Liver (tissue), 9 donors: ENCODE data around the gene PLXND1. TPM values are rescaled to one million over a fixed set of nuclear protein-coding genes. Genes with fewer than 3 reads are reported as not detected.

Source experiments
- DNase-seq: peaks from one replicate; pipeline ENCODE4 v3.0.0-alpha.2; 2017; ENCODE audit warnings: low spot score
- H3K27ac ChIP-seq, 2 donors: one replicate each; pipeline ENCODE4 v1.7.0; 2013; ENCODE audit warnings: inconsistent platforms in 2 of 2, low read length in 2 of 2, control low read depth in 1 of 2, low read depth in 1 of 2, mild to moderate bottlenecking in 1 of 2
- H3K27me3 ChIP-seq, 4 donors: one replicate each; pipeline versions ENCODE4 v1.6.1 to v1.7.0; 2013; ENCODE audit warnings: low read length in 3 of 4, inconsistent platforms in 1 of 4, mild to moderate bottlenecking in 1 of 4, moderate library complexity in 1 of 4; ENCODE audit not compliant: control insufficient read depth in 4 of 4, insufficient read depth in 4 of 4
- H3K36me3 ChIP-seq, 4 donors: one replicate each; pipeline versions ENCODE4 v1.6.1 to v1.7.0; 2013; ENCODE audit warnings: low read length in 3 of 4, mild to moderate bottlenecking in 3 of 4, low read depth in 1 of 4, moderate library complexity in 1 of 4; ENCODE audit not compliant: control insufficient read depth in 4 of 4, insufficient read depth in 3 of 4
- H3K4me1 ChIP-seq, 4 donors: one replicate each; pipeline versions ENCODE4 v1.6.1 to v1.7.0; 2013; ENCODE audit warnings: low read length in 3 of 4, mild to moderate bottlenecking in 3 of 4, moderate library complexity in 1 of 4; ENCODE audit not compliant: control insufficient read depth in 4 of 4, insufficient read depth in 4 of 4
- H3K4me3 ChIP-seq, 3 donors: one replicate each; pipeline versions ENCODE4 v1.6.1 to v1.7.0; 2013; ENCODE audit warnings: low read length in 3 of 3, control low read depth in 1 of 3, low read depth in 1 of 3, mild to moderate bottlenecking in 1 of 3
- H3K9ac ChIP-seq, 2 donors: one replicate each; pipeline ENCODE4 v1.7.0; 2013; ENCODE audit warnings: low read length in 2 of 2, mild to moderate bottlenecking in 2 of 2, moderate library complexity in 2 of 2, control low read depth in 1 of 2, low read depth in 1 of 2
- H3K9me3 ChIP-seq, 4 donors: one replicate each; pipeline versions ENCODE4 v1.6.1 to v1.7.0; 2013; ENCODE audit warnings: low read length in 3 of 4; ENCODE audit not compliant: control insufficient read depth in 4 of 4
- EGR1 ChIP-seq, 2 donors: IDR thresholded peaks; 2 replicates each; pipeline ENCODE4 v1.6.1; 2016 to 2018; ENCODE audit warnings: antibody characterized with exemption in 2 of 2, low read depth in 2 of 2
- FOXA1 ChIP-seq: IDR thresholded peaks from 2 replicates; pipeline ENCODE4 v1.6.1; 2016; ENCODE audit warnings: antibody characterized with exemption
- FOXA2 ChIP-seq: IDR thresholded peaks from 2 replicates; pipeline ENCODE4 v1.6.1; 2016; ENCODE audit warnings: antibody characterized with exemption
- GABPA ChIP-seq, 2 donors: IDR thresholded peaks in 1 of 2; conservative IDR thresholded peaks in 1 of 2; 2 replicates each; pipeline ENCODE4 v1.6.1; 2016; ENCODE audit warnings: antibody characterized with exemption in 2 of 2, mild to moderate bottlenecking in 1 of 2, moderate library complexity in 1 of 2
- HNF4A ChIP-seq, 2 donors: conservative IDR thresholded peaks; 2 replicates each; pipeline ENCODE4 v1.6.1; 2016; ENCODE audit warnings: antibody characterized with exemption in 2 of 2, mild to moderate bottlenecking in 2 of 2
- HNF4G ChIP-seq: IDR thresholded peaks from 2 replicates; pipeline ENCODE4 v1.6.1; 2016; ENCODE audit warnings: antibody characterized with exemption
- JUND ChIP-seq, 2 donors: IDR thresholded peaks; 2 replicates each; pipeline ENCODE4 v1.6.1; 2016; ENCODE audit warnings: antibody characterized with exemption in 2 of 2
- NR2F2 ChIP-seq: IDR thresholded peaks from 2 replicates; pipeline ENCODE4 v1.6.1; 2016; ENCODE audit warnings: antibody characterized with exemption
- RAD21 ChIP-seq, 2 donors: IDR thresholded peaks; 2 replicates each; pipeline ENCODE4 v1.6.1; 2016; ENCODE audit warnings: antibody characterized with exemption in 2 of 2, mild to moderate bottlenecking in 2 of 2
- RXRA ChIP-seq, 2 donors: IDR thresholded peaks; 2 replicates each; pipeline ENCODE4 v1.6.1; 2017 to 2018; ENCODE audit warnings: antibody characterized with exemption in 2 of 2, mild to moderate bottlenecking in 1 of 2
- SP1 ChIP-seq: IDR thresholded peaks from 2 replicates; pipeline ENCODE4 v1.6.1; 2018; ENCODE audit warnings: antibody characterized with exemption, mild to moderate bottlenecking
- TAF1 ChIP-seq: conservative IDR thresholded peaks from 2 replicates; pipeline ENCODE4 v1.6.1; 2016; ENCODE audit warnings: antibody characterized with exemption, mild to moderate bottlenecking
- YY1 ChIP-seq: IDR thresholded peaks from 2 replicates; pipeline ENCODE4 v1.6.1; 2016; ENCODE audit warnings: antibody characterized with exemption, mild to moderate bottlenecking
- WGBS: extraction: QIAGEN DNeasy Blood & Tissue Kit; methylation state at CpG from one replicate; pipeline ENCODE4 v1.1.7; 2013; 5-methylcytosine and 5-hydroxymethylcytosine counted together
- polyA plus RNA-seq, 2 donors: library from polyadenylated mRNA; stranded (reverse) in 1 of 2; unstranded in 1 of 2; fragments of 200-250 nt in 1 of 2; fragments of >200 nt in 1 of 2; fragmentation: Nextera tagmentation in 1 of 2; extraction: Ambion mirVana in 1 of 2; gene quantifications; one replicate each; pipeline versions ENCODE4 v1.2.1 to v1.2.3, GENCODE V29; 2013 to 2015
- total RNA-seq, 2 donors: library from RNA; depleted of rRNA; stranded (reverse); fragments of >200 nt; gene quantifications; one replicate each; pipeline ENCODE4 v1.2.3, GENCODE V29; 2014
- TF ChIP-seq, protein P1 (sequence below): IDR thresholded peaks from 2 replicates; pipeline ENCODE4 v1.6.1; 2016; ENCODE audit warnings: antibody characterized with exemption
- TF ChIP-seq, protein P2 (sequence below): IDR thresholded peaks from 2 replicates; pipeline ENCODE4 v1.6.1; 2016; ENCODE audit warnings: antibody characterized with exemption
- TF ChIP-seq, protein P3 (sequence below): IDR thresholded peaks from 2 replicates; pipeline ENCODE4 v1.6.1; 2016; ENCODE audit warnings: antibody characterized with exemption
- TF ChIP-seq, protein P4 (sequence below): IDR thresholded peaks from 2 replicates; pipeline ENCODE4 v1.6.1; 2016; ENCODE audit warnings: antibody characterized with exemption, mild to moderate bottlenecking
- TF ChIP-seq, protein P5 (sequence below): fragments of 150-350 bp; IDR thresholded peaks from 2 replicates; pipeline ENCODE4 v1.5.1; 2017; ENCODE audit warnings: improper control_type of control experiment, low read depth, low read length; ENCODE audit not compliant: missing input control
- donor health status: healthy.
- donor health status: healthy.
- donor health status: healthy.
- donor health status: healthy.
- donor health status: healthy.

PLXND1 gene
- total and polyA plus RNA-seq, 4 donors = 10.4 to 50.2 (median 32.8) TPM

DNA sequence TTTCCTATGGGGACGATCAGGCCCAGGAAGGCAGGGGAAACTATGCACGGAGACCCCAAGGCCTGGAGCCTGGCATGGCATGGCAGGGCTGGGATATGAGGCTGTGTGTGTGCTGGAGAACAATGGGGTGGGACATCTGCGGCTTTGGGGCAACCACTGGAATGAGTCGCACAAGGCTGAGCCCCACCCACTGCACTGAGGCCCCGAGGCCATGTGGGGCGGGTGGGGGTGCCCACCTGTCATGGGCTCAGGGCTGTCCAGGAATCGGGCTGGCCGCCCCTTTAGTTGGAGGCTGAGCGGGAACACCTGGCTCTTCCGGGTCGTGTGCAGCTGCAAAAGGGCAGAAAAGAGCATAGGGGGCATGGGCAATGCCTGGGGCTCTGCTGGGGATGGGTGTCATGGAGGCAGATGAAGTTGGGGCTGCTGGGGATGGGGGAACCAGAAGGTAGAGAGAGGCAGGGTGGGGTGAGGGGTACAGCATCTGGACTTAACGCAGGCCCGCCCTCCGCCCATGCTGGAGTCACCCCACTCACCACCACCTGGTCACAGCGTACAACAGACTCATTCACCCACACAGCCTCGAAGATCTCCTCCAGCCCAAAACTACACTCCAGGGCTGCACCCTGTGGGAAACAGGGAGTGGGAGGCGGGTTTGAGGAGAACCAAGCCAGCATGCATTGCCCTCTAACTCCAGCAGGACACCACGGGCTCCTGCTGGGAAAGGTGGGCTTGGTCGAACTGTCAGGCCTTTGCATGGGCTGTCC, 31.1 kb downstream of the PLXND1 start:
- no peaks in the 10 kb centered on the region for H3K9me3 ChIP-seq
- H3K27me3 ChIP-seq = no peaks in the 10 kb centered on the region
- no peak overlapping the region for H3K9ac ChIP-seq
- no peak for DNase-seq
- H3K27ac ChIP-seq = no peak overlapping the region
- no peak overlapping the region for H3K4me3 ChIP-seq
- H3K36me3 ChIP-seq = no peaks in the 10 kb centered on the region
- H3K4me1 ChIP-seq = peaks cover 4 to 20% (median 12%) of the 10 kb centered on the region in 4 donors
- TF ChIP-seq, protein P1, sequence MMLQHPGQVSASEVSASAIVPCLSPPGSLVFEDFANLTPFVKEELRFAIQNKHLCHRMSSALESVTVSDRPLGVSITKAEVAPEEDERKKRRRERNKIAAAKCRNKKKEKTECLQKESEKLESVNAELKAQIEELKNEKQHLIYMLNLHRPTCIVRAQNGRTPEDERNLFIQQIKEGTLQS = no peak
- TF ChIP-seq EGR1 (IDR thresholded peaks at IDR 0.05; ENCODE audit: low read depth in 2 of 2) (no peak), NR2F2 (no peak), TAF1 (no peak), JUND (IDR thresholded peaks at IDR 0.05) (no peak), SP1 (no peak), GABPA (IDR thresholded peaks at IDR 0.05 in 1 of 2, conservative IDR thresholded peaks at IDR 0.05 in 1 of 2) (no peak), RXRA (IDR thresholded peaks at IDR 0.05) (no peak), HNF4A (conservative IDR thresholded peaks at IDR 0.05) (no peak), YY1 (no peak), RAD21 (IDR thresholded peaks at IDR 0.05) (no peak), FOXA2 (no peak), FOXA1 (no peak), HNF4G (no peak)
- TF ChIP-seq, protein P2, sequence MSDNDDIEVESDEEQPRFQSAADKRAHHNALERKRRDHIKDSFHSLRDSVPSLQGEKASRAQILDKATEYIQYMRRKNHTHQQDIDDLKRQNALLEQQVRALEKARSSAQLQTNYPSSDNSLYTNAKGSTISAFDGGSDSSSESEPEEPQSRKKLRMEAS = no peak
- TF ChIP-seq, protein P3, sequence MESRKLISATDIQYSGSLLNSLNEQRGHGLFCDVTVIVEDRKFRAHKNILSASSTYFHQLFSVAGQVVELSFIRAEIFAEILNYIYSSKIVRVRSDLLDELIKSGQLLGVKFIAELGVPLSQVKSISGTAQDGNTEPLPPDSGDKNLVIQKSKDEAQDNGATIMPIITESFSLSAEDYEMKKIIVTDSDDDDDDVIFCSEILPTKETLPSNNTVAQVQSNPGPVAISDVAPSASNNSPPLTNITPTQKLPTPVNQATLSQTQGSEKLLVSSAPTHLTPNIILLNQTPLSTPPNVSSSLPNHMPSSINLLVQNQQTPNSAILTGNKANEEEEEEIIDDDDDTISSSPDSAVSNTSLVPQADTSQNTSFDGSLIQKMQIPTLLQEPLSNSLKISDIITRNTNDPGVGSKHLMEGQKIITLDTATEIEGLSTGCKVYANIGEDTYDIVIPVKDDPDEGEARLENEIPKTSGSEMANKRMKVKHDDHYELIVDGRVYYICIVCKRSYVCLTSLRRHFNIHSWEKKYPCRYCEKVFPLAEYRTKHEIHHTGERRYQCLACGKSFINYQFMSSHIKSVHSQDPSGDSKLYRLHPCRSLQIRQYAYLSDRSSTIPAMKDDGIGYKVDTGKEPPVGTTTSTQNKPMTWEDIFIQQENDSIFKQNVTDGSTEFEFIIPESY = no peak
- TF ChIP-seq, protein P4, sequence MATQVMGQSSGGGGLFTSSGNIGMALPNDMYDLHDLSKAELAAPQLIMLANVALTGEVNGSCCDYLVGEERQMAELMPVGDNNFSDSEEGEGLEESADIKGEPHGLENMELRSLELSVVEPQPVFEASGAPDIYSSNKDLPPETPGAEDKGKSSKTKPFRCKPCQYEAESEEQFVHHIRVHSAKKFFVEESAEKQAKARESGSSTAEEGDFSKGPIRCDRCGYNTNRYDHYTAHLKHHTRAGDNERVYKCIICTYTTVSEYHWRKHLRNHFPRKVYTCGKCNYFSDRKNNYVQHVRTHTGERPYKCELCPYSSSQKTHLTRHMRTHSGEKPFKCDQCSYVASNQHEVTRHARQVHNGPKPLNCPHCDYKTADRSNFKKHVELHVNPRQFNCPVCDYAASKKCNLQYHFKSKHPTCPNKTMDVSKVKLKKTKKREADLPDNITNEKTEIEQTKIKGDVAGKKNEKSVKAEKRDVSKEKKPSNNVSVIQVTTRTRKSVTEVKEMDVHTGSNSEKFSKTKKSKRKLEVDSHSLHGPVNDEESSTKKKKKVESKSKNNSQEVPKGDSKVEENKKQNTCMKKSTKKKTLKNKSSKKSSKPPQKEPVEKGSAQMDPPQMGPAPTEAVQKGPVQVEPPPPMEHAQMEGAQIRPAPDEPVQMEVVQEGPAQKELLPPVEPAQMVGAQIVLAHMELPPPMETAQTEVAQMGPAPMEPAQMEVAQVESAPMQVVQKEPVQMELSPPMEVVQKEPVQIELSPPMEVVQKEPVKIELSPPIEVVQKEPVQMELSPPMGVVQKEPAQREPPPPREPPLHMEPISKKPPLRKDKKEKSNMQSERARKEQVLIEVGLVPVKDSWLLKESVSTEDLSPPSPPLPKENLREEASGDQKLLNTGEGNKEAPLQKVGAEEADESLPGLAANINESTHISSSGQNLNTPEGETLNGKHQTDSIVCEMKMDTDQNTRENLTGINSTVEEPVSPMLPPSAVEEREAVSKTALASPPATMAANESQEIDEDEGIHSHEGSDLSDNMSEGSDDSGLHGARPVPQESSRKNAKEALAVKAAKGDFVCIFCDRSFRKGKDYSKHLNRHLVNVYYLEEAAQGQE = no peak
- WGBS = 90% methylated on average over 19 of the region's 19 CpGs

DNA sequence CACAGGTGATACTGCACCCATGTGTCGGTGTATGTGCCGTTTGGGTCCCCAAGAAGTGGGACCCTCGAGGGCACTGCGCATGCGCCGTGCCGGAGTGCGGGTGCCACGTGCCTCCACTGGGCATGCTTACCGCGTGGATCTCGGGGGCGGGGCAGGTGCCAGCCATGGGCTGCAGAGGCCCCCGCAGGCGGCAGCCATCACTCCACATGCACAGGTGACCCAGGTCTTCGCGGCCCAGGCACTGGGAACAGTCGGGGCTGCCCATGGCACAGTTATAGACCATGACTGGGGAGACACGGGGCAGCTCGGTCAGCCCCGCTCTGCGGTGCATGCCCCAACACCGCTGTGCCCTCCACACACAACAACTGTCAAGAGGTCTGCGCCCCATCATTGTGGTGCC, 32.3 kb downstream of the PLXND1 start:
- no peak overlapping the region for H3K27ac ChIP-seq
- TF ChIP-seq, protein P5, sequence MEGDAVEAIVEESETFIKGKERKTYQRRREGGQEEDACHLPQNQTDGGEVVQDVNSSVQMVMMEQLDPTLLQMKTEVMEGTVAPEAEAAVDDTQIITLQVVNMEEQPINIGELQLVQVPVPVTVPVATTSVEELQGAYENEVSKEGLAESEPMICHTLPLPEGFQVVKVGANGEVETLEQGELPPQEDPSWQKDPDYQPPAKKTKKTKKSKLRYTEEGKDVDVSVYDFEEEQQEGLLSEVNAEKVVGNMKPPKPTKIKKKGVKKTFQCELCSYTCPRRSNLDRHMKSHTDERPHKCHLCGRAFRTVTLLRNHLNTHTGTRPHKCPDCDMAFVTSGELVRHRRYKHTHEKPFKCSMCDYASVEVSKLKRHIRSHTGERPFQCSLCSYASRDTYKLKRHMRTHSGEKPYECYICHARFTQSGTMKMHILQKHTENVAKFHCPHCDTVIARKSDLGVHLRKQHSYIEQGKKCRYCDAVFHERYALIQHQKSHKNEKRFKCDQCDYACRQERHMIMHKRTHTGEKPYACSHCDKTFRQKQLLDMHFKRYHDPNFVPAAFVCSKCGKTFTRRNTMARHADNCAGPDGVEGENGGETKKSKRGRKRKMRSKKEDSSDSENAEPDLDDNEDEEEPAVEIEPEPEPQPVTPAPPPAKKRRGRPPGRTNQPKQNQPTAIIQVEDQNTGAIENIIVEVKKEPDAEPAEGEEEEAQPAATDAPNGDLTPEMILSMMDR = no peak
- TF ChIP-seq, protein P3 = no peak
- no peak for TF ChIP-seq FOXA1
- TF ChIP-seq, protein P4 = no peak
- TF ChIP-seq, protein P1 = no peak
- no peak for TF ChIP-seq SP1

More for the DNA sequence above, 32.3 kb downstream of the PLXND1 start:
- no peaks in the 10 kb centered on the region for H3K36me3 ChIP-seq
- no peaks in the 10 kb centered on the region for H3K9me3 ChIP-seq
- peaks cover 4 to 20% (median 12%) of the 10 kb centered on the region in 4 donors for H3K4me1 ChIP-seq
- DNase-seq = no peak
- H3K27me3 ChIP-seq = no peaks in the 10 kb centered on the region
- H3K4me3 ChIP-seq = no peak overlapping the region
- H3K9ac ChIP-seq = no peak overlapping the region
- WGBS = 95% methylated on average over 24 of the region's 24 CpGs
